DOHH2 (cell line): ENCODE results near the gene AMELX.

Experiments used
- CTCF ChIP-seq: fragments of 200-600 bp; sonication (generic); IDR thresholded peaks from one replicate; pipeline ENCODE4 v1.5.1; 2014; ENCODE audit warnings: antibody characterized with exemption, mild to moderate bottlenecking, low read depth, low read length; ENCODE audit not compliant: poor library complexity, severe bottlenecking
- EZH2phosphoT487 ChIP-seq: fragments of 200-600 bp; sonication (generic); IDR thresholded peaks from 2 replicates; pipeline ENCODE4 v1.6.1; 2017; ENCODE audit warnings: borderline replicate concordance, mild to moderate bottlenecking, antibody characterized with exemption, low read length, moderate library complexity, mixed read lengths

- TF ChIP-seq CTCF (no peak), EZH2phosphoT487 (no peak)
Measured at GRCh38 chrX:11259437-11259836, 33.8 kb upstream of the AMELX start.
